ENCODE results near the gene CTDNEP1. TPM values are rescaled to one million over a fixed set of nuclear protein-coding genes. Genes with fewer than 3 reads are reported as not detected.

Gene CTDNEP1
- total RNA-seq, 5 donors from 2014 or later (not counting 1 experiment from before 2014, with no cell fraction given), result 109 to 131 (median 125) TPM

GRCh38 chr17:7252176-7253043, 876 bp upstream of the CTDNEP1 start, which contains the start of gene ELP5:
TSS of gene ELP5 (plus strand) at chr17:7252215. CDS start at chr17:7252551, 336 bp downstream.
- H3K4me3 ChIP-seq (ENCODE audit: control insufficient read depth in 1 of 2, extremely low read depth in 1 of 2, low read length in 1 of 2), result peak within 1 kb of the TSS; percentile 81 to 94
- H3K4me1 ChIP-seq (ENCODE audit: control insufficient read depth in 1 of 2, extremely low read depth in 1 of 2, insufficient read depth in 2 of 2, low read length in 2 of 2), result peaks cover 23 to 45% of the 10 kb centered on the region in 2 experiments
- Mint-ChIP-seq H3K4me1 (peaks cover 37 to 48% (median 47%) of the 10 kb centered on the region in 3 donors), H3K9me3 (no peaks in the 10 kb centered on the region), H3K4me3 (peak within 1 kb of the TSS; percentile 91 to 94 (median 91)), H3K36me3 (peaks cover 20% of the 10 kb centered on the region), H3K27ac (peak within 1 kb of the TSS; percentile 97 to 99), H3K27me3 (no peaks in the 10 kb centered on the region)
- ChIA-PET POLR2A (no interaction called here), CTCF (interaction anchor here in 1 of 2 donors (1.7 kb wide), 1 partner anchor 10 kb away, joined by 9 read pairs; the partner anchor contains the start of gene GABARAP)
- H3K9me3 ChIP-seq, result no peaks in the 10 kb centered on the region
- peak within 1 kb of the TSS; percentile 99 for H3K27ac ChIP-seq (ENCODE audit: low read length)
- WGBS (ENCODE audit: insufficient coverage), result 0% methylated on average over 25 of the region's 55 CpGs
- DNase-seq, result peak in 33 of 35 experiments; percentile 66 to 98 (median 81)
- ATAC-seq (replicated peaks in 1 of 4), result peak; percentile 51 to 57 (median 53)
- peaks cover 6 to 25% of the 10 kb centered on the region in 2 donors for H3K36me3 ChIP-seq (ENCODE audit: control insufficient read depth in 2 of 2, extremely low read depth in 1 of 2, insufficient read depth in 1 of 2, low read length in 1 of 2)
- no peaks in the 10 kb centered on the region for H3K27me3 ChIP-seq (replicated peaks in 1 of 2; ENCODE audit: control insufficient read depth in 2 of 2, extremely low read depth in 1 of 2, insufficient read depth in 2 of 2, low read length in 1 of 2)

GRCh38 chr17:7250695-7251627, 573 bp downstream of the CTDNEP1 start:
- WGBS (ENCODE audit: insufficient coverage), result under 1% methylated on average over 45 of the region's 55 CpGs
- H3K27me3 ChIP-seq (replicated peaks in 1 of 2; ENCODE audit: control insufficient read depth in 2 of 2, extremely low read depth in 1 of 2, insufficient read depth in 2 of 2, low read length in 1 of 2), result no peaks in the 10 kb centered on the region

GRCh38 chr17:7249830-7250229, 1.7 kb downstream of the CTDNEP1 start:
- Mint-ChIP-seq H3K36me3 (peaks cover 21% of the 10 kb centered on the region), H3K4me3 (peak overlapping the region; percentile 90 to 94 (median 91)), H3K27me3 (no peaks in the 10 kb centered on the region), H3K9me3 (no peaks in the 10 kb centered on the region), H3K27ac (peak overlapping the region; percentile 89 to 90), H3K4me1 (peaks cover 45 to 56% (median 51%) of the 10 kb centered on the region in 3 donors)
- ChIA-PET CTCF (interaction anchor here in 1 of 2 donors (0.6 kb wide), 1 partner anchor 12 kb away, joined by 6 read pairs; no protein-coding TSS in a partner anchor), POLR2A (no interaction called here)
- Histone ChIP-seq H3K36me3 (ENCODE audit: control insufficient read depth in 2 of 2, extremely low read depth in 1 of 2, insufficient read depth in 1 of 2, low read length in 1 of 2) (peaks cover 0 to 25% of the 10 kb centered on the region in 2 donors), H3K4me1 (ENCODE audit: control insufficient read depth in 1 of 2, extremely low read depth in 1 of 2, insufficient read depth in 2 of 2, low read length in 2 of 2) (peaks cover 23 to 48% of the 10 kb centered on the region in 2 experiments), H3K9me3 (no peaks in the 10 kb centered on the region), H3K27me3 (replicated peaks in 1 of 2; ENCODE audit: control insufficient read depth in 2 of 2, extremely low read depth in 1 of 2, insufficient read depth in 2 of 2, low read length in 1 of 2) (no peaks in the 10 kb centered on the region), H3K27ac (ENCODE audit: low read length) (peak overlapping the region; percentile 57), H3K4me3 (ENCODE audit: control insufficient read depth in 1 of 2, extremely low read depth in 1 of 2, low read length in 1 of 2) (peak overlapping the region in 1 of 2 donors; percentile 82)
- ATAC-seq (replicated peaks in 1 of 4) (no peak), DNase-seq (no peak)
- WGBS (ENCODE audit: insufficient coverage), result 96% methylated on average over 3 of the region's 7 CpGs

More at GRCh38 chr17:7250695-7251627, 573 bp downstream of the CTDNEP1 start:
- CTCF ChIA-PET, result interaction anchor here (0.6 to 1.7 kb wide), 2 partner anchors 9 to 70 kb away, joined by 5 to 9 read pairs; partner anchors contain the start of gene GABARAP (in 1 of the 2)
- POLR2A ChIA-PET, result interaction anchor here in 1 of 2 donors (1.0 kb wide), 1 partner anchor 8 kb away, joined by 4 read pairs; the partner anchor contains the start of gene GABARAP
- peak overlapping the region; percentile 99 for H3K27ac ChIP-seq (ENCODE audit: low read length)
- Mint-ChIP-seq H3K4me1 (peaks cover 45 to 56% (median 52%) of the 10 kb centered on the region in 3 donors), H3K4me3 (peak overlapping the region; percentile 91 to 94 (median 91)), H3K27ac (peak overlapping the region; percentile 89 to 90), H3K27me3 (no peaks in the 10 kb centered on the region), H3K36me3 (peaks cover 21% of the 10 kb centered on the region), H3K9me3 (no peaks in the 10 kb centered on the region)
- peaks cover 0 to 24% of the 10 kb centered on the region in 2 donors for H3K36me3 ChIP-seq (ENCODE audit: control insufficient read depth in 2 of 2, extremely low read depth in 1 of 2, insufficient read depth in 1 of 2, low read length in 1 of 2)
- no peaks in the 10 kb centered on the region for H3K9me3 ChIP-seq
- peaks cover 23 to 48% of the 10 kb centered on the region in 2 experiments for H3K4me1 ChIP-seq (ENCODE audit: control insufficient read depth in 1 of 2, extremely low read depth in 1 of 2, insufficient read depth in 2 of 2, low read length in 2 of 2)
- ATAC-seq (replicated peaks in 1 of 4) (peak; percentile 2 to 9 (median 4)), DNase-seq (peak in 7 of 35 experiments; percentile 14 to 66 (median 31))
- peak overlapping the region; percentile 81 to 82 for H3K4me3 ChIP-seq (ENCODE audit: control insufficient read depth in 1 of 2, extremely low read depth in 1 of 2, low read length in 1 of 2)

GRCh38 chr17:7249214-7249613, 2.3 kb downstream of the CTDNEP1 start:
- CTCF ChIA-PET, result no interaction called here
- ATAC-seq (replicated peaks in 1 of 4), result no peak
- no peak overlapping the region for H3K27ac ChIP-seq (ENCODE audit: low read length)
- WGBS (ENCODE audit: insufficient coverage), result 94% methylated on average over 5 of the region's 6 CpGs
- H3K4me3 Mint-ChIP-seq, result peak overlapping the region; percentile 59 to 94 (median 91)
- no peak for DNase-seq
- peaks cover 0 to 25% of the 10 kb centered on the region in 2 donors for H3K36me3 ChIP-seq (ENCODE audit: control insufficient read depth in 2 of 2, extremely low read depth in 1 of 2, insufficient read depth in 1 of 2, low read length in 1 of 2)
- no peaks in the 10 kb centered on the region for H3K9me3 ChIP-seq
- peaks cover 22% of the 10 kb centered on the region for H3K36me3 Mint-ChIP-seq
- H3K4me1 ChIP-seq (ENCODE audit: control insufficient read depth in 1 of 2, extremely low read depth in 1 of 2, insufficient read depth in 2 of 2, low read length in 2 of 2), result peaks cover 23 to 46% of the 10 kb centered on the region in 2 experiments
- no peaks in the 10 kb centered on the region for H3K27me3 Mint-ChIP-seq
- H3K27ac Mint-ChIP-seq, result peak overlapping the region; percentile 51 to 58
- H3K27me3 ChIP-seq (replicated peaks in 1 of 2; ENCODE audit: control insufficient read depth in 2 of 2, extremely low read depth in 1 of 2, insufficient read depth in 2 of 2, low read length in 1 of 2), result no peaks in the 10 kb centered on the region
- POLR2A ChIA-PET, result no interaction called here
- peaks cover 45 to 52% (median 47%) of the 10 kb centered on the region in 3 donors for H3K4me1 Mint-ChIP-seq
- H3K9me3 Mint-ChIP-seq, result no peaks in the 10 kb centered on the region
- no peak overlapping the region for H3K4me3 ChIP-seq (ENCODE audit: control insufficient read depth in 1 of 2, extremely low read depth in 1 of 2, low read length in 1 of 2)

GRCh38 chr17:7248796-7249195, 2.7 kb downstream of the CTDNEP1 start:
- CTCF ChIA-PET, result no interaction called here

More at GRCh38 chr17:7248796-7249195, 2.7 kb downstream of the CTDNEP1 start:
- peaks cover 23% of the 10 kb centered on the region for H3K36me3 Mint-ChIP-seq
- no peaks in the 10 kb centered on the region for H3K9me3 Mint-ChIP-seq
- H3K4me3 Mint-ChIP-seq, result peak overlapping the region; percentile 59 to 94 (median 91)
- peak overlapping the region in 1 of 2 donors; percentile 51 for H3K27ac Mint-ChIP-seq
- 100% methylated on average over 2 of the region's 4 CpGs for WGBS (ENCODE audit: insufficient coverage)
- Histone ChIP-seq H3K27ac (ENCODE audit: low read length) (no peak overlapping the region), H3K9me3 (no peaks in the 10 kb centered on the region), H3K36me3 (ENCODE audit: control insufficient read depth in 2 of 2, extremely low read depth in 1 of 2, insufficient read depth in 1 of 2, low read length in 1 of 2) (peaks cover 0 to 27% of the 10 kb centered on the region in 2 donors), H3K27me3 (replicated peaks in 1 of 2; ENCODE audit: control insufficient read depth in 2 of 2, extremely low read depth in 1 of 2, insufficient read depth in 2 of 2, low read length in 1 of 2) (no peaks in the 10 kb centered on the region), H3K4me3 (ENCODE audit: control insufficient read depth in 1 of 2, extremely low read depth in 1 of 2, low read length in 1 of 2) (no peak overlapping the region), H3K4me1 (ENCODE audit: control insufficient read depth in 1 of 2, extremely low read depth in 1 of 2, insufficient read depth in 2 of 2, low read length in 2 of 2) (peaks cover 23 to 46% of the 10 kb centered on the region in 2 experiments)
- H3K27me3 Mint-ChIP-seq, result no peaks in the 10 kb centered on the region
- POLR2A ChIA-PET, result interaction anchor here in 1 of 2 donors (0.6 kb wide), 1 partner anchor 244 kb away, joined by 5 read pairs; no protein-coding TSS in a partner anchor
- ATAC-seq (replicated peaks in 1 of 4), result no peak
- peaks cover 43 to 49% (median 47%) of the 10 kb centered on the region in 3 donors for H3K4me1 Mint-ChIP-seq
- no peak for DNase-seq

Data from T-cell (primary cell).